ENCODE measurements around the gene LDHB. TPM values are rescaled to one million over a fixed set of nuclear protein-coding genes. Genes with fewer than 3 reads are reported as not detected.
A peak's percentile ranks its signal among the peaks of the same experiment; 100 is the strongest.
"Not testable (repeated sequence)": the region's sequence is repeated elsewhere in the genome, so short reads cannot be mapped to it uniquely, and the experiment has no call there.

LDHB gene
- total RNA-seq, 1 experiment from 2014 or later: 1,752 TPM

- intact Hi-C loops (cut with micrococcal nuclease; ENCODE audit: unreplicated experiment): no loop called here
- H3K4me1 ChIP-seq: peaks cover 90% of the 10 kb centered on the region
- no peaks in the 10 kb centered on the region for H3K9me3 ChIP-seq
- no TSS peak for BruUV-seq (replicated peaks)
- peaks cover 12% of the 10 kb centered on the region for H3K36me3 ChIP-seq (ENCODE audit: control insufficient read depth, insufficient read depth, low read length)
- DNase-seq: no peak
- Mint-ChIP-seq H3K9me3 (ENCODE audit: unreplicated experiment) (no peaks in the 10 kb centered on the region), H3K4me3 (ENCODE audit: unreplicated experiment) (no peak overlapping the region), H3K27me3 (ENCODE audit: insufficient read depth, unreplicated experiment) (no peaks in the 10 kb centered on the region), H3K36me3 (ENCODE audit: insufficient read depth, unreplicated experiment) (peaks cover 100% of the 10 kb centered on the region), H3K4me1 (ENCODE audit: low read depth, unreplicated experiment) (peaks cover 77% of the 10 kb centered on the region), H3K27ac (ENCODE audit: unreplicated experiment) (peak overlapping the region; percentile 60)
- no peak for TF ChIP-seq CTCF (IDR thresholded peaks at IDR 0.05; ENCODE audit: insufficient read depth in 1 of 2, low read depth in 1 of 2, low read length in 1 of 2, severe bottlenecking in 1 of 2, unreplicated experiment in 1 of 2)
- ChIA-PET POLR2A (interaction anchor here (1.0 kb wide), 1 partner anchor 9 kb away, joined by 4 read pairs; the partner anchor contains the start of gene LDHB), CTCF (interaction anchor here (0.6 to 0.8 kb wide), 2 partner anchors 32 to 811 kb away, joined by 3 to 5 read pairs; no protein-coding TSS in a partner anchor)
- no peaks in the 10 kb centered on the region for H3K27me3 ChIP-seq (replicated peaks; ENCODE audit: control insufficient read depth, insufficient read depth, low read length)
- H3K4me3 ChIP-seq (ENCODE audit: low read depth, low read length): no peak overlapping the region
These were observed 9.3 kb downstream of the LDHB start for GRCh38 chr12:21648378-21648777.

GRCh38 chr12:21647179-21647578 lies 10.5 kb downstream of the LDHB start:
- BruUV-seq (replicated peaks): no TSS peak
- no peaks in the 10 kb centered on the region for H3K9me3 Mint-ChIP-seq (ENCODE audit: unreplicated experiment)

GRCh38 chr12:21645041-21645500 lies 12.6 kb downstream of the LDHB start:
- peak; percentile 88 to 92 for DNase-seq

More at GRCh38 chr12:21647179-21647578, 10.5 kb downstream of the LDHB start:
- Mint-ChIP-seq H3K36me3 (ENCODE audit: insufficient read depth, unreplicated experiment) (peaks cover 100% of the 10 kb centered on the region), H3K27me3 (ENCODE audit: insufficient read depth, unreplicated experiment) (no peaks in the 10 kb centered on the region), H3K4me3 (ENCODE audit: unreplicated experiment) (peak overlapping the region; percentile 28), H3K27ac (ENCODE audit: unreplicated experiment) (peak overlapping the region; percentile 76), H3K4me1 (ENCODE audit: low read depth, unreplicated experiment) (peaks cover 77% of the 10 kb centered on the region)
- peaks cover 13% of the 10 kb centered on the region for H3K36me3 ChIP-seq (ENCODE audit: control insufficient read depth, insufficient read depth, low read length)
- ChIA-PET POLR2A (interaction anchor here (1.1 to 1.2 kb wide), 2 partner anchors 10 to 33 kb away, joined by 4 to 5 read pairs; partner anchors contain the start of gene LDHB), CTCF (no interaction called here)
- no peaks in the 10 kb centered on the region for H3K9me3 ChIP-seq
- intact Hi-C loops (cut with micrococcal nuclease; ENCODE audit: unreplicated experiment): no loop called here
- no peaks in the 10 kb centered on the region for H3K27me3 ChIP-seq (replicated peaks; ENCODE audit: control insufficient read depth, insufficient read depth, low read length)
- no peak for TF ChIP-seq CTCF (IDR thresholded peaks at IDR 0.05; ENCODE audit: insufficient read depth in 1 of 2, low read depth in 1 of 2, low read length in 1 of 2, severe bottlenecking in 1 of 2, unreplicated experiment in 1 of 2)
- peaks cover 90% of the 10 kb centered on the region for H3K4me1 ChIP-seq
- H3K4me3 ChIP-seq (ENCODE audit: low read depth, low read length): no peak overlapping the region
- DNase-seq: no peak

More at GRCh38 chr12:21645041-21645500, 12.6 kb downstream of the LDHB start:
- H3K27me3 ChIP-seq (replicated peaks; ENCODE audit: control insufficient read depth, insufficient read depth, low read length); H3K27me3 Mint-ChIP-seq (ENCODE audit: insufficient read depth, unreplicated experiment); BruUV-seq (replicated peaks); POLR2A ChIA-PET; H3K9me3 Mint-ChIP-seq (ENCODE audit: unreplicated experiment); H3K4me3 ChIP-seq (ENCODE audit: low read depth, low read length); CTCF ChIA-PET; H3K9me3 ChIP-seq; H3K36me3 ChIP-seq (ENCODE audit: control insufficient read depth, insufficient read depth, low read length): not testable (repeated sequence)
- H3K4me1 ChIP-seq: peaks cover 86% of the 10 kb centered on the region
- peaks cover 76% of the 10 kb centered on the region for H3K4me1 Mint-ChIP-seq (ENCODE audit: low read depth, unreplicated experiment)
- intact Hi-C loops (cut with micrococcal nuclease; ENCODE audit: unreplicated experiment): loop anchor here (1.0 kb wide), 1 partner anchor 12 kb away; the partner anchor contains the start of gene LDHB
- H3K27ac Mint-ChIP-seq (ENCODE audit: unreplicated experiment): peak overlapping the region; percentile 91
- H3K4me3 Mint-ChIP-seq (ENCODE audit: unreplicated experiment): peak overlapping the region; percentile 66
- peaks cover 99% of the 10 kb centered on the region for H3K36me3 Mint-ChIP-seq (ENCODE audit: insufficient read depth, unreplicated experiment)

Measured in Caco-2 (cell line).